ENCODE measurements around the gene CALCR. TPM values are rescaled to one million over a fixed set of nuclear protein-coding genes. Genes with fewer than 3 reads are reported as not detected.

The CALCR gene
- total and polyA plus RNA-seq, 2 donors (not counting 1 experiment from before 2014, with no cell fraction given), result not detected

- no peak overlapping the region for H3K4me2 ChIP-seq (replicated peaks; ENCODE audit: low read depth, low read length, poor library complexity, severe bottlenecking)
- intact Hi-C loops (cut with micrococcal nuclease), result no loop called here
These were observed 12.4 kb downstream of the CALCR start for GRCh38 chr7:93562106-93562505.

More at GRCh38 chr7:93562106-93562505, 12.4 kb downstream of the CALCR start:
- Histone ChIP-seq H3K4me3 (ENCODE audit: control extremely low read depth in 1 of 5, extremely low read depth in 1 of 5, insufficient read depth in 1 of 5, low read depth in 2 of 5, low read length in 4 of 5) (no peak overlapping the region), H3K9me3 (ENCODE audit: control extremely low read depth in 1 of 3, control insufficient read depth in 2 of 3, insufficient read depth in 1 of 3, low read length in 2 of 3) (no peaks in the 10 kb centered on the region), H3K9ac (ENCODE audit: low read length) (no peak overlapping the region), H3K27me3 (replicated peaks in 1 of 4; ENCODE audit: control extremely low read depth in 1 of 4, control insufficient read depth in 3 of 4, insufficient read depth in 4 of 4, low read length in 3 of 4) (no peaks in the 10 kb centered on the region), H4K20me1 (ENCODE audit: control insufficient read depth, insufficient read depth, low read length, poor library complexity, severe bottlenecking) (no peaks in the 10 kb centered on the region), H2AFZ (ENCODE audit: insufficient read depth, low read depth, low read length, poor library complexity, severe bottlenecking) (no peak overlapping the region), H3K27ac (ENCODE audit: low read length in 2 of 2) (no peak overlapping the region), H3K36me3 (replicated peaks in 1 of 2; ENCODE audit: control extremely low read depth in 1 of 2, control insufficient read depth in 1 of 2, extremely low read depth in 1 of 2, insufficient read depth in 2 of 2, low read length in 1 of 2) (no peaks in the 10 kb centered on the region), H3K4me1 (ENCODE audit: control insufficient read depth in 2 of 2, insufficient read depth in 2 of 2, low read length in 2 of 2) (peaks cover 26 to 36% of the 10 kb centered on the region in 2 donors), H3K79me2 (ENCODE audit: control insufficient read depth, insufficient read depth, low read length) (no peaks in the 10 kb centered on the region)
- DNase-seq, result no peak
- Mint-ChIP-seq H3K4me3 (no peak overlapping the region), H3K27me3 (no peaks in the 10 kb centered on the region), H3K27ac (no peak overlapping the region), H3K9me3 (ENCODE audit: insufficient read depth) (no peaks in the 10 kb centered on the region), H3K4me1 (peaks cover 41% of the 10 kb centered on the region)
- no peak for ATAC-seq (ENCODE audit: low read depth)
- no peak for TF ChIP-seq EZH2 (IDR thresholded peaks at IDR 0.05; ENCODE audit: borderline replicate concordance, insufficient read depth, low read depth, low read length, poor library complexity, severe bottlenecking)
- TF ChIP-seq CTCF (IDR thresholded peaks at IDR 0.05), result no peak
- no CpG with 5 or more reads among the region's 2 CpGs for WGBS (ENCODE audit: insufficient coverage)
- ChIA-PET POLR2A (no interaction called here), CTCF (interaction anchor here (3.5 kb wide), 1 partner anchor 10 kb away, joined by 16 read pairs; no protein-coding TSS in a partner anchor)
